LoVo (cell line): Measurements from ENCODE around the gene RAPGEF1.
A peak's percentile ranks its signal among the peaks of the same experiment; 100 is the strongest.
"Not testable (repeated sequence)": the region's sequence is repeated elsewhere in the genome, so short reads cannot be mapped to it uniquely, and the experiment has no call there.

Experiments
- DNase-seq: peaks from one replicate; pipeline ENCODE4 v3.0.0-alpha.2; 2016; ENCODE audit warnings: low spot score

Gene RAPGEF1

DNA sequence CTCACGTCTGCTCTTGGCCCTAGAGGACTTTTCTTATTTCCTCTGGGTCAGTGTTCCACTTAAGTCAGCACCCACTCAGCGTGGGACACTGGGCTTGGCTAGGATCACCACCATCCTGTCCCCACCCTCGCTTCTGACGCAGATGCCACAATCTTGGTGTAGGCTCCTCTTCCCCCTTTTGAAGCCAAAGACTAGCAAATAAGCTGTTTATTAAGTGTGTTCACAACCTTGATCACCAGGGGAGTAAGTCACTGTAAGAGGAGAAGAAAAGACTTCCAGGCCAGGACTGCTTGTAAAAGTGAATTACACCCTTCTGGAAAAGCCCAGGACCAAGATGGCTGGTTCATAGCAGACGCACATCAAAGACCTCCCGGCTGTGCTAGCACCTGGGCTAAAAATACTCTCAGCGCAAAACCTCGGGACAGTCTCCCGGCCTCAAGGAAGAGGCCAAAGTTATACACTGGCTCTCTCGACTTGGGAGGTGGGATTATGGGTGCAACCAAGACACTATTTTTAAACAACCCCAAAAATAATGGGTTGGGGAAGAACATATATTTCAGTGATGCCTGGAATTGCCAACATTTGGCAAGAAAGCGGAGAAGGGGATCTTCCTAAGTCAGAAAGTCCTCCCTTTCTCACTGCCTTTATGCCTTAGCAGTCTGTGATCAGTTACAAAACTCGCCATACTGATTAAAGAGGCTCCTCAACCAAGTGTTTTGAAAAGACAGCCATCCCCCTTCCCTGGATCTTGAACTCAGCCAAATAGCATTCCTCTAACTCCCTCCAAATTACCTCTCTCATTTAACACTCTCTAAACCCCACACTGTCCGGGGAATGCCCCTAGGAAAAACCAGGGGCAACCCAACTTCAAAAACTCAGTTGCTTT is 69.4 kb downstream of the RAPGEF1 start:
- no peak for DNase-seq

DNA sequence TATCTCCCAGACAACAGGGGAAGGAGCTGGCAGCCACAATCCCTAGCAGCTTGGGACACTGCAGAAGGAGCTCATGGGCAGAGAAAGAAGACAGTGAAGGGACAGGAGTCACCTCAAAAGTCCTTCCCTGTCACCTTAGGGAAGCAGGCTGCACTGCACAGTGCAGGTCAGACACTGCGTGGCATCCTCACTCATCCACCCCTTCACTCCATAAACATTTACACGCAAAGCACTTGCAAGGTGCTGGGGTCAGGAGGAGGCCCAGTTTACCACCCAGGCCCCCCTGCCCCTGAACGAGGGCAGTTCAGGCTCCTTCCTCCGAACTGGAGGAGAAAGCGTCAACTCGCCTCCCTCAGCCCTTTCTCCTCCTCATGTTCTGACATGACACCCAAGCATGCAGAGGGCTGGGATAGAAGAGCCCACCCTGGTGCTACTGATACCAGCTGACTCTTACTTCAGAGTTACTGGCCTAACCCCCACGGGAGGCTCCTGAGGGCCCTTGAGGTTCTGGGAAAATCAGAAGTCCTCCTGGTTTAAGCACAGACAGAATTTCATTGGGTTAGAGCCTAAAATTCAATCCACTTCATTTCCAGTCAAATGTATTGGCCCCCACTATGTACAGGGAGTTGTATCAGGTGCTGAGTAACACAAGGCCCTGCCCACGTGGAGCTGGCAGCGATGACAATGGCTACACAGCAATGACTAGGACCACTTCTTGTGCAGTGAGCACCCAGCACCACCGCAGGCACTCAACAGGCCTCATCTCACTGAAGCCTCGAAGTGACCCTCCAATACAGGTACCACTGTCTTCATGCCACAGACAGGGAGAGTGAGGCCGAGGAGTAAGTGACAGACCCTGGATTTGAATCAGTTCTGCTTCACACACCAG is 70.4 kb downstream of the RAPGEF1 start:
- no peak for DNase-seq

DNA sequence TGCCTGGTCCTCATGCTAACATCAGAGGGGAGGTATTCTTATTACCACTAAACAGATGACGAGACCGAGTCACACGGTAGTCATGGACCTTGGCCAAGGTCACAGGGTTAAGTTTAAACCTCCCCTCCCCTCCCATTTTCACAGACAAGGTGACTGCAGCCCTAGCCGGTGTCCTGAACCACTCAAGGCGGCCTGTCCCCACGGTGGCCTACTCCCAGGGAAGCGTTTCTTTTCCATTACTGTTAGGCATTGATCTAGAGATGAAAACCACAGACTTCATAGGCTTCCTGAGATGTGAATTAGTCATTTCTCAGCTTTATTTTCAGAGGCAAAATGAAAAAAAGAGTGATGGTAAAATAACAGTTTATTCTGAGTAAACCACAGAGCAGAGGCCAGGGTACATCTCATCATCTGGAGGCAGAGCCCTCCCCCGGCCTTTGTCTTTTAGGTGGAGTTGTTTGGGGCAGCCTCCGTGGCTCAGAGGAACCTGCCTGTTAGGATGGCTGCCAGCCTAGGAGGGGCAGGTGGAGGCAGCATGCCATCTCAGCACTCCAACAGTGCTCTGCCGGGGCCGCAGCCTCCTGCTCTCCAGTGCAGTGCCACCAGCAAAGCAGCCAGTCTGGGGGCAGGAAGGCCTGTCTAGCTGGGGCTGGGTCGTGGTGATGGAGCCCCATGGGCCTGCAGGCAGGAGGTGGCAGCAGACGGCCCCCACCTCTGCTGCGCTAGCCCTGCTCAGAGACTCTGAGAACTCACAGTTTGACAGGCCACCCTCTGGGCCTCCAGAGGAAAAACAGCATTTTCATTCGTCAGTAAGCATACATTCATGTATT is 71.2 kb downstream of the RAPGEF1 start:
- no peak for DNase-seq

DNA sequence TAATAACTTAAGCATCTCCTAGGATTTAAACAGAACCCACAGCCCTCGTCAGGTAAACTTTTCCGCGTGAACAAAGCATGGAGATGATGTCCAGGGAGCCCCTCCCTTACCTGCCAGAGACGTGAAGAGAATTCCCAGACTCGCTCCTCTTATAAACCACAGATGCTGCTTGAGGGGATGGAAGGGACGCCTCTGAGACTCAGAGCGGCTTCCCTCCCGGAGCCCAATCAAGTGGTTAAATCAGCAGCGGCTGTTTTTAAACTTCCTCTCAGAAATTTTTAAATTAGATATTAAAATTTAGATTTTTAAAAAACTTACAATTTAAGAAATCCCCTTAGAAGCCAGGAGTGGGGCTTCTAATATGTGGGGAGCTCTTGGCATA is 71.8 kb downstream of the RAPGEF1 start:
- no peak for DNase-seq

DNA sequence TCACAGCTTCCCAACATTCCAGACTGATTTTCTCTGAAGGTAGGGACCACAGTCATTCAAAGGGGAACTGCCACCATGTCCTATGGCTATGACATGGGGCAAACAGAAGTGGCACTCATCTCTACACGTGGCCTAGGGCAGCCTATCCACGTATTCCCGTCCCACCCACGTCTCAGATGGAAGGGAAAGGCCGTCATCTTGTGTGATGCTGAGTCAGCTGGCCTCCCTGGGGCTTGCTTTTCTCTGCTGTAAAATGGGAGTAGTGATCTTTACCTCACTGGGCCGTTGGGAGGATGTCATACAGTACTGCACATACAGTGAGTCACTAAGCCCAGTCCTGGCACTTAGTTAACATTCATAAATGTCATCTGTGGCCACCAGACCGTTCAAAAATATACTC is 72.3 kb downstream of the RAPGEF1 start:
- DNase-seq, result no peak

DNA sequence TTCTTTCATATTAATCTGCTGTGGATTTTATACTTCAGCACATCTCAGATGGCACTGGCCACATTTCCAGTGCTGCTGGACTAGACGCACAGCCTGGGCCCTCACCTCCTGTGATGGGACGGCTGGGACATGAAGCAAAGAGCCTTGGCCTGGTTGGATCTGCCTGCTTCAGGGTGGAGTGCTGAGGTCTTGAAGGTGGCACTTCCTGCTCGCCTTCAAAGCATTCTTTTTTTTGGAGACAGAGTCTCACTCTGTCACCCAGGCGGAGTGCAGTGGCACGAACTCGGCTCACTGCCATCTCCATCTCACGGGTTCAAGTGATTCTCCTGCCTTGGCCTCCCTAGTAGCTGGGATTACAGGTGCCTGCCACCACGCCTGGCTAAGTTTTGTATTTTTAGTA is 73.1 kb downstream of the RAPGEF1 start:
- DNase-seq, result no peak

DNA sequence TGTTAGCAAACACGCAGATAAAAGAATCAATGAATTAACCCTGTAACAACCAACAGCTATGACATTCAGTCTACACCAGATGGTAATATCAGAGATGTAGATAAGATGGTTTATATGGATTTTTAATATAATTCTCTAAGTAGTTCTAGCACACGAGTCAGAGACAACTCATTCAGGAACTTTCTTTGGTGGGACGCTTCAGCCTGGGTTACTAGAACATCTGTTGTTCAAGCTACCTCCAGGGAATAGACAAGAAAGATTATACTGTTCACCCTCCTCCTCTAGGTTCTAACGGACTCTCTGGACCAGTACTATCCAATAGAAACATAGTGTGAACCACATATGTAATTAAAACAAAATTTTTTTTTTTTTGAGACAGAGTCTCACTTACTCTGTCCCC is 73.8 kb downstream of the RAPGEF1 start:
- no peak for DNase-seq

DNA sequence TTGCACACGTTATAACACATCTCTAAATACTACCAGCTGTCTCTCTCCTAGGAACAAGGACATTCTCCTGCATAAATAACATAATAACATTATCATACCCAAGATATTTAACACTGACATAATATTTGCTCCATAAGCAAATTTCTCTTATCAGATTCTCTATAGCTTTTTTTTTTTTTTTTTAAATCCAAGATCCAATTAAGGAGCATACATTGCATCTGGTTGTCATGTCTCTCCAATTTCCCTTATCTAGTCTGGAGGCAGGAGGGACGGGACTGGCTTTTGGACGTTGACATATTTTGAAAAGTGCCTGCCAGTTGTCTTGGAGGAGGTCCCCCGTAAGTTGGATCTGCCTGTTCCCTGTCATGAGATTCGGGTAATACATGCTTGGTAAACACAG is 76.6 kb downstream of the RAPGEF1 start:
- no peak for DNase-seq

DNA sequence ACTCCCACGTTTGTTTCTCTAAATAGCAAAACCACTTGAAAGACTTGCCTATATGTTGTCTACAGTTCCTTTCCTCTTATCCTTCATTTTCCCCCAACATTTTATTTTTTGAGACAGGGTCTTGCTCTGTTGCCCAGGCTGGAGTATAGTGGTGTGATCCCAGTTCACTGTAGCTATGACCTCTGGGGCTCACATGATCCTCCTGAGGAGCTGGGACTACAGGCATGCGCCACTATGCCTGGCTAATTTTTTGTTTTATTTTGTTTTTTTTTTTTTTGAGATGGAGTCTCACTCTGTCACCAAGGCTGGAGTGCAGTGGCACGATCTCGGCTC is 77.6 kb downstream of the RAPGEF1 start:
- not testable (repeated sequence) for DNase-seq

DNA sequence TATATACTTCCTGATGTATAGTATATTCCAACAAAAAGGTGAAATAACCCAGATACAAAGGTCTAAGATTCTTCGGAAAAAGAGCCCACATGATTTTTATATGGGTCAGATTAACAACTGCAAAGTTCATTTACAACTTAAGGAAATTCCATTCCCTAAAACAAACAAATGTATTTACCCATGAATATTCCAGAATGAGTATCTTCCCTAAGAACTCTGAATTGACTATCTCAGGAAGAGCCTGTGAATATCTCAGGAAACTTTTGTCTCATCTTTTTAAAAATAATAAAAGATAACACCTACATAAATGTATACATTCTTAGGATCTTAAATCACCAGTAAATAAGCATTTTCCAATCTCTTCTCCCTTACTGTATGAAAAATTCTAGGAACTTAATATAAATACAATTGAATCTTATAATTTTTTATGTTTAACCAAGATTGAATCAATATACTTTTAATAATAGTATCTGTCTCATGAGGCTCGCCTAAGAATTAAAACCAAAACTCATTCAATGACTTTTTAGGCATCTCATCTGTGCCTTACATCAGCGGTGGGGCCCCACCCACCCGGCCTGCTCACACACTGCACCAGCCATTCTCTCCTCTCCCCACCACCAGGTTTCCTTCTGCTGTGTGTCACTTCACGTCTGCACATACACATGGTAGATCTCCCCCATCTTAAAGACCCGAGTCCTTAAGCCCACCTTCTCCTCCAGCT is 78.1 kb downstream of the RAPGEF1 start:
- no peak for DNase-seq

DNA sequence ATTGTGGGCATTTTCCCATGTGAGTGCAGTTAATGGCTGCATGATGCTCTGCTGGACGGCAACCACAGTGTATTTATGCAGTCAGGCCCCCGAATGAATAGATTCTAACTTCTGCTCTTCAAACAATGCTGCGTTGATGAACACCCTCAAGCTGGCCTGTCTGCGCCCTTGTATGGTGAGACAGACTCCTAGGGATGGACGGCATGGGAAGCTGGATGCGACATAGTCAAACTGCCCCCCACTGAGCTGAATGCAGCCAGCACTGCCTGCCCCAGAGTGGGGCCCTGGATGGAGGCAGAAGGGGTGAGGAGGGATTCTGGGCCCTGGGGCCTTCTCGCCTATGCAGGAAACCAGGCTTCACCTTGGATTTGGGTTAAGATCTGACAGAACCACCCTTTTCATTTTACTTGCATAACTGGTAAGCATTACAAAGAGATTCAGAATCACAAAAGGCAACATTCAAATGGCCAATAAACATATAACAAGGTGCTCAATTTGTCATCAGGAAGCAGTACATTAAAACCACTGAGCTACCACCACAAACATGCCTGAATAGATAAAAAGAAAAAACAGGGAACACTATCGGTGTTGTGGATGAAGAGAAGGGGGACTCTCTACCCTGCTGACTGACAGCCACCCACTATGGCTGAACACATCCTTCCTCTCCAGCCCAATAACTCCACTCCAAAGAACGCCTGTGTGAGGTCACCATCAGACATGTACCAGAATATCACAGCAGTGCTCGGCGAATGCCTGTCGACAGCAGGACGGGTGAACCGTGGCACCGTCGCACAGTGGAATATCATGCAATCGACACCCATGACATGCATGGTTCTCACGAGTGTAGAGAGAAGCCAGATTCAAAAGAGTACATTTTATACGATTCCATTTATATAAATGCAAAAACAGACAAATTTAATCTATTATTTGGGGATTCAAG is 79.1 kb downstream of the RAPGEF1 start:
- no peak for DNase-seq

DNA sequence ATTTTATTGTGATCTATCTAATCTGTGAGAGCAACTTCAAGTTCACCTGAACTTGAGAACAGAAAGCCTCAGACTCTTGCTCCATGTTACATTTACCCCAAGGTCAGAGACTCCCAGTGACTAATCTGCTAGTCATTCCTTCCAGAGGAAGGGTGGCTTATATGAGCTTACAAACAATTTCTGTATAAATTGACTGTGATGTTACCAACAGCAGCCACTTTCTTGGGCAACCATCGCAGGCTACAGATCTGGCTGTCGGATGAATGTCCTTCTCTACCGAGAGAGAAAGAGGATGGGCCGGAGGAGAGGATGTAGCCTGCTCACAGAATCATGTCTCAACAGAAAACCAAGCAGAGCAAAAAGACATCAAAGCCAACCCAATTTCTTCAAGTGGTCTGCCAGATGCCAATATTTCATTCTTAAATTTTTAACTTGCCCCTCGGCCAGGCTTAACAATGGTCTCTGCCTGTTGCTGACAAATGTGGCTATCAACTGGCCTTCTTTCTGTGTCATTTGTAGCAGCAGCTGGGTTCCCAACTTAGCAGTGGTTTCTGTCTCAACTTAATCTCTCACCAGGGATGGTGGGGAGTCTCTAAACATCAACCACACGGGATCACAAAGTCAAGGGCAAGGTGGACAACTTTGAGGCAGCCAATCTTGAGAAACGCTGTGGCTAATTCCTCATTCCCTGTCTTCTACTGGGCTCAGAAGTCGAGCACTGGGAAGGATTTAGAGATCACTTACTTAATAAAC is 81.3 kb downstream of the RAPGEF1 start:
- DNase-seq, result peak; percentile 64

DNA sequence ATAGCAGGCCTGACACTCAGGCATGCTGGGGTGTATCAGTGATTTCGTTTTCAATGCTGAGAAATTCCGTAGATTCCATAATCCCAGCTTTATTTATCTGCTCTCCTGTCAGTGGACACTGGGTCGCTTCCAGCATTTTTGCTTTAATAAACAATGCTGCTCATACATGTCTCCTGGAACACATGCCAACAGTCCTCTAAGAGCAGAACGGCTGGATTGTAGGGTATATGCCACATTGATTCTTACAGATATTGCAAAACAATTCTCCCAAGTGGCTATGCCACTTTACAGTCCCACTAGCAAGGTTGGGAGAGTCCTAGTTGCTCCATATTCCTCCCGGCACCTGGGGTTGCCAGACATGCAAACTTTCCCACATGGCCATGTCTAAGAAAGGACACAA is 81.9 kb downstream of the RAPGEF1 start:
- no peak for DNase-seq

DNA sequence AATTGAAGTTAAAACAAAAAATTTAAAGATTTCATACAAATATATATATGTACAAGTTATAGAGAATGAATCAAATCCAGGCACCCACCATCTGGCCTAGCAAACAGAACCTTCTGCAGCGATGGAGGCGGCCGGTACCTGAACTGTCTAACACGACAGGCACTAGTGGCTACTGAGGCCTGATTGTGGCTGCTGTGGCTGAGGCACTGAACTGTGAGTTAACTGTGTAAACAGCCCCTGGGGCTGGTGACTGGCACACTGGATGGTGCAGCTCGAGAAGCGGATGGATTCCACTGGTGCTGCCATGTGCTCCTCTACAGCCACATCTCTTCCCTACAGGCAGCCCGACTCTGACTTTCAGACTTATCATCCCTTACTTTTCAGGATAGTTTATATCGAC is 82.4 kb downstream of the RAPGEF1 start:
- no peak for DNase-seq

DNA sequence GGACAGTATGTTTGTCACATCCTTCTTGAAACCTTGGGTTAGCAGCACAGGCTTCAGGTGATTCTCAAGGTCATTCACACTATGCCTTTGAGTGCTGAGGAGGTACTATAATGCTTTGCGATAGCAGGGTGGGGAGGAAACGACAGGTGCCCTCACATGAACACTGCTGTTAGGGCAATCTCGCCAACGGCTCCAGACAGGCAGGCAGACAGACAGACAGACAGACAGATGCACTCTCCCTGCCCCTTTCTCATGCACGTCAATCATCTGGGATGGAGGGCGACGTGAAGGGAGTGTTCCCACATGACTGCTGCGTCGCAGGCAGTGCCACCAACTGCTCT is 82.9 kb downstream of the RAPGEF1 start:
- no peak for DNase-seq

DNA sequence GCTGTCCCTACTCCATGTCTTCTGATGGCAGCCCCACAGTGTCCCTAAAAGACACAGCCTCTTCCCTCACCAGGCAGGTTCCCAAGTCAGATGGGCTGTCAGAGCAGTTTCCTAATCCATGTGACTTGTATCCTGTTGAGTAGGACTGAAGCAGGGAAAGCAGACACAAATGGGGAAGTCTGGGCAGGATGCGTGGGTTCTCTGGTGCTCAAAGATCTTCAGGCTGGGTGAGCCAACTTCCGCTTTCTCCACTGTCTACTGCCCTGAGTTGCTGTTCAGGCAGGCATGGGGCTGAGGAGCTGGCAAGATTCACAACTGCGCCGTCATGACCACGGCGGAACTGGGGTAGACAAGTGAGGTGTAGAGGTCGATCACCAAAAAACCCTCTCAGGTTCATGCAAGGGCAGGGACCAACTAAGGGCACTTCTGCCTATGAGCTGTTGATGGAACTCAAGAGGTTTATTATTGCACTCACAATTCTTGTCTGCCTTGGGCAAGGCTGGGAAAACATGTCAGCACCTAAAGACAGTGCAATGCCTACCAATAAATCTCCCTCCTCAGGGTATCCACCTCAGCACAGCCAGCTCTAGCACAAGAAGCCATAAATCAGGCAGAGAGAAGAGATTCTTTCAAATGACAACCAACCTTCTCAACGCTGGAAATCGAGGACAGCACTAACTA is 83.4 kb downstream of the RAPGEF1 start:
- no peak for DNase-seq

DNA sequence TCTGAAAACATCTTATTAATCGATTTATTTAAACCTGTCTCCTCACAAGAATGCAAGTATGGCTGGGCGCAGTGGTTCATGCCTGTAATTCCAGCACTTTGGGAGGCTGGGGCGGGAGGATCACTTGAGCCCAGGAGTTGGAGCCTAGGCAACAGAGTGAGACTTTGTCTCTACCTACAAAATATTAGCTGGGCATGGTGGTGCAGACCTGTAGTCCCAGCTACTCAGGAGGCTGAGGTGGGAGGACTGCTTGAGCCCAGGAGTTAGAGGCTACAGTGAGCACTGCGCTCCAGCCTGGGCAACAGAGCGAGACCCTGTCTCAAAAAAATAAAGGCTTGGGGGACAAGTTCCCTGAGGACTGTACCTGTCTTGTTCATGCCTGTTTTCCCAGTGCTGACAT is 85.5 kb downstream of the RAPGEF1 start:
- not testable (repeated sequence) for DNase-seq

DNA sequence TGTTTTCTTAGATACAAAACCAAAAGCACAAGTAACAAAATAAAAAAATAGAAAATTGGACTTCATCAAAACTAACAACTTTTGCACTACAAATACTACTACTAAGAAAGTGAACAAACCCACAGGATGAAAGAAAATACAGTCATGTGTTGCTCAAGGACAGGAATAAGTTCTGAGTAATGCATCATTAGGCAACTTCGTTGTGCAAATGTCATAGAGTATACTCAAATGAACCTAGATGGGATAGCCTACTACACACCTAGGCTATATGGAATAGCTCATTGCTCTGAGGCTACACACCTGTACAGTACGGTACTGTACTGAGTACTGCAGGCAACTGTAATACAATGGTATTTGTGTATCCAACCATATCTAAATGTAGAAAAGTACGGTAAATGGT is 88.3 kb downstream of the RAPGEF1 start:
- no peak for DNase-seq

DNA sequence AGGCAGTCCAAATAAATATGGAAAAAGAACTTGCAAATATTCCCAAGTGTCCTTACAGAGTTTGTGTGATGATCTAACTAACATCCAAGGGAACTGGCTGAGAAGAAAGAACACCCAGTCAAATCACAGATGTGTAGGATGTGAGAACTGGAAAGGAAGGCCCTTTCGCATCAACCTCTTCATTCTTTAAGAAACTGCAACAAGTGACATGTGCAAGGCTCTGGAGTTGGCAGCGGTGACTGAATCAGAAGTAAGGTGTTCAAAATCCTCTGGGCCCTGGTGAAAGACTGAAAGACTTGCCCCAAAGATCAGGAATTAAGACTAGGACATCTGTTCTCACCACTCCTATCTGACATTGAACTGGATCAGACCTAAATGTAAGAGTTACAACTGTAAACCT is 88.7 kb downstream of the RAPGEF1 start:
- no peak for DNase-seq
